Activated CD8-positive, alpha-beta T cell treated with anti-CD3 and anti-CD28 coated beads, Interleukin-2, amount 10 ng/mL, durations not matched to agents 7 days and 5 days (primary cell): Measurements from ENCODE around the gene XXYLT1. TPM values are rescaled to one million over a fixed set of nuclear protein-coding genes. Genes with fewer than 3 reads are reported as not detected.
"Not testable (repeated sequence)": the region's sequence is repeated elsewhere in the genome, so short reads cannot be mapped to it uniquely, and the experiment has no call there.

Source experiments
- ATAC-seq: fragments of 150-1000 bp; cut with Tn5 transposase; one replicate; pipeline ENCODE4 v1.10.0; 2021; ENCODE audit warnings: moderate library complexity
- CTCF ChIA-PET: fragments of 350-600 bp; sonication (Branson Sonifier 250); formaldehyde crosslinking; loops from one replicate; lab custom pipeline; 2021; ENCODE audit warnings: antibody characterized with exemption; lab: Charles Lee
- POLR2A ChIA-PET: fragments of 350-600 bp; sonication (Branson Sonifier 250); formaldehyde crosslinking; loops from one replicate; lab custom pipeline; 2021; ENCODE audit warnings: antibody characterized with exemption; lab: Charles Lee
- DNase-seq: peaks from one replicate; pipeline ENCODE4 v3.0.0-alpha.2; 2020
- H3K27ac Mint-ChIP-seq: one replicate; pipeline ENCODE4 v1.8.0; 2021; ENCODE audit warnings: mild to moderate bottlenecking, mixed read lengths
- H3K27me3 Mint-ChIP-seq: one replicate; pipeline ENCODE4 v1.8.0; 2021; ENCODE audit warnings: low read depth, mixed read lengths
- H3K36me3 Mint-ChIP-seq: one replicate; pipeline ENCODE4 v1.8.0; 2021; ENCODE audit warnings: low read depth, mixed read lengths
- H3K4me1 Mint-ChIP-seq: one replicate; pipeline ENCODE4 v1.8.0; 2021; ENCODE audit warnings: low read depth, mixed read lengths
- H3K4me3 Mint-ChIP-seq: one replicate; pipeline ENCODE4 v1.8.0; 2021; ENCODE audit warnings: mild to moderate bottlenecking, mixed read lengths
- H3K9me3 Mint-ChIP-seq: one replicate; pipeline ENCODE4 v1.8.0; 2022; ENCODE audit warnings: mixed read lengths; ENCODE audit not compliant: insufficient read depth
- total RNA-seq, 2 experiments: library from RNA; stranded (reverse); gene quantifications; one replicate each; pipeline ENCODE4 v1.2.3, GENCODE V29; 2021

XXYLT1 gene
- total RNA-seq, 2 experiments from 2014 or later = 10.8 to 13.3 TPM

- Mint-ChIP-seq H3K4me1 (peaks cover 14% of the 10 kb centered on the region), H3K36me3 (peaks cover 19% of the 10 kb centered on the region), H3K27me3 (peaks cover 2% of the 10 kb centered on the region), H3K27ac (no peak overlapping the region), H3K9me3 (peaks cover 12% of the 10 kb centered on the region), H3K4me3 (no peak overlapping the region)
- POLR2A ChIA-PET = no interaction called here
- CTCF ChIA-PET = no interaction called here
- ATAC-seq (no peak), DNase-seq (no peak)
Measured at GRCh38 chr3:195236801-195237570, 34.0 kb downstream of the XXYLT1 start.

DNA sequence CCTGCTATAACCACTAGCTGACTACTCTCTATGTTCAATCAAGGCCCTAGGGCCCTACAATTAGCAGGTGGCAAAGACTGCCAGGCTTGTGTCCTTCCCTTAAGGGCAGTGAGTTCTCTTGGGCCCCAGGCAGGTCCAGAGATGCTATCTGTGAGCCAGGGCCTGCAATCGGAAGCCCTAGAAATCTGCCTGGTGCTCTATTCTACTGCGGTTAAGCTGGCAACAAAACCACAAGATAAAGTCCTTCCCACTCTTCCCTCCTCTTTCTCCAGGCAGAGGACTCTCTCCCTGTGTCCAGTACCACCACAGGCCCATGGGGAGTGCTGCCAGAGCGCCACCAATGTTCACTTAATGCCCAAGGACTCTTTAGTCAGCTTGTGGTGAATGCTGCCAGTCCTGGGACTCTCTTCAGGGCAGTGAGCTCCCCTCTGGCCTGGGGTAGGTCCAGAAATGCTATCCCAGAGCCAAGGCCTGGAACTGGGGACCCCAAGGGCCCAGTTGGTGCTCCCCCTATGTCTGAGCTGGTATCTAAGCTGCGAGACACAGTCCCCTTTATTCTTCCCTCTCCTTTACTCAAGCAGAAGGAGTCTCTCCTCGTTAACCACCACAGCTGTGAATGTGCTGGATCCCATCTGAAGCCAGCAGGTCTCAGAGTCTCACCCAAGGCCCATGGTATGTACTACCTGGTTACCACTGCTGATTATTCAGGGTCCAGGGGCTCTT lies 34.7 kb downstream of the XXYLT1 start:
- H3K9me3 Mint-ChIP-seq = peaks cover 12% of the 10 kb centered on the region
- no peak overlapping the region for H3K4me3 Mint-ChIP-seq
- ChIA-PET POLR2A (no interaction called here), CTCF (no interaction called here)
- peaks cover 14% of the 10 kb centered on the region for H3K4me1 Mint-ChIP-seq
- ATAC-seq = no peak
- peaks cover 2% of the 10 kb centered on the region for H3K27me3 Mint-ChIP-seq
- no peak for DNase-seq
- H3K36me3 Mint-ChIP-seq = peaks cover 19% of the 10 kb centered on the region
- no peak overlapping the region for H3K27ac Mint-ChIP-seq

DNA sequence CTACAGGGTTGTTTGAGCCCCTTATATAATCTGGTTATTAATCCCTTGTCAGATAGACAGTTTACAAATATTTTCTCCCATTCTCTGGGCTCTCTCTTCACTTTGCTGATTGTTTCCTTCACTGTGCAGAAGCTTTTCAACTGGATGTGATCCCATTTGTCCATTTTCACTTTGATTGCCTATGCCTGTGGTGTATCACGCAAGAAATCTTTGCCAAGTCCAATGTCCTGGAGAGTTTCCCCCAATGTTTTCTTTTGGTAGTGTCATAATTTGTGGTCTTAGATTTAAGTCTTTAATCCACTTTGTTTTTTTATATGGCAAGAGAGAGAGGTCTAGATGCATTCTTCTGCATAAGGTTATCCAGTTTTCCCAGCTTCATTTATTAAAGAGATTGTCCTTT lies 40.7 kb downstream of the XXYLT1 start:
- no peak for ATAC-seq

DNA sequence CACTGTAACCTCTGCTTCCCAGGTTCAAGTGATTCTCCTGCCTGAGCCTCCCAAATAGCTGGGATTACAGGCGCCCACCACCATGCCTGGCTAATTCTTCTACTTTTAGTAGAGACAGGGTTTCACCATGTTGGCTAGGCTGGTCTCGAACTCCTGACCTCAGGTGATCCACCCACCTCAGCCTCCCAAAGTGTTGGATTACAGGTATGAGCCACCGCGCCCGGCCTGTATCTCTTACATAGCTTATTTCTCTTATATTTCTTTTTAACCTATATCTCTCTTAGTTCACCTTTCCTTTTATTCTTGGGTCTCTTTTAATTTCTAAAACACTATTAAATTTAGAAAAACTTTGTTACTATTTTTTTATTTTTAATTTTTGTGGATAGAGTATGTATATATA lies 42.1 kb downstream of the XXYLT1 start:
- DNase-seq, POLR2A ChIA-PET, H3K27me3 Mint-ChIP-seq, ATAC-seq, H3K9me3 Mint-ChIP-seq, CTCF ChIA-PET, H3K27ac Mint-ChIP-seq, H3K4me3 Mint-ChIP-seq, H3K36me3 Mint-ChIP-seq: not testable (repeated sequence)
- peaks cover 19% of the 10 kb centered on the region for H3K4me1 Mint-ChIP-seq

More for the DNA sequence above, 40.7 kb downstream of the XXYLT1 start:
- ChIA-PET CTCF (no interaction called here), POLR2A (no interaction called here)
- H3K27me3 Mint-ChIP-seq = peaks cover 5% of the 10 kb centered on the region
- H3K4me3 Mint-ChIP-seq = no peak overlapping the region
- DNase-seq = peak; percentile 8
- peaks cover 7% of the 10 kb centered on the region for H3K36me3 Mint-ChIP-seq
- H3K27ac Mint-ChIP-seq = no peak overlapping the region
- peaks cover 6% of the 10 kb centered on the region for H3K9me3 Mint-ChIP-seq
- peaks cover 19% of the 10 kb centered on the region for H3K4me1 Mint-ChIP-seq

GRCh38 chr3:195227871-195228270 lies 43.1 kb downstream of the XXYLT1 start:
- no peaks in the 10 kb centered on the region for H3K9me3 Mint-ChIP-seq
- ChIA-PET CTCF (no interaction called here), POLR2A (no interaction called here)
- peaks cover 7% of the 10 kb centered on the region for H3K36me3 Mint-ChIP-seq
- H3K27me3 Mint-ChIP-seq = peaks cover 3% of the 10 kb centered on the region
- H3K27ac Mint-ChIP-seq = no peak overlapping the region
- DNase-seq (peak; percentile 15), ATAC-seq (no peak)
- no peak overlapping the region for H3K4me3 Mint-ChIP-seq
- H3K4me1 Mint-ChIP-seq = peaks cover 19% of the 10 kb centered on the region

DNA sequence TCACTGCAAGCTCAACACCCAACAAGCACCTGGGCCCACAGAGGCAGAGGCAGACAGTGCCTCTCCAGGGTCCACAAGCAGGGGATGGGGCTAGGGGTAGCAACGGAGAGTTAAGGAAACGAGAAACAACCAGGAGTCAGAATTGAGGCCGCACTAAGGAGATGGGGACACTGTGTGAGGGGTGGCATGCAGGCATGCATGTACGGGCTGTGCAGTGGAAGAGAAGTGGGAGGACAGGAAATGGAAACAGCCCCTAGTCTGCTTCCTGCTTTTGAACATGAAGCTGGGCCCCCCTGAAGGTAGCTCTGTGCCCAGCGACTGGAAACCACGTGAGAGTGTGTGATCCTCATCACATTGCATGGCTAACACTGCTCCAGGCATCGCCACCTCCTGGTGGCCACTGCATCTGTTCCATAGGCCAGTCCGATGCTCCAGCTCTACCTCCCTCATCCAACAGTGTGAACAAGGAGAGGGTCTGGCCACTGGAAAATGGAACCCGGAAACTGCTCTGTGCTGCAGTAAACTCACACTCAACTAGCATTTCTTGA lies 44.0 kb downstream of the XXYLT1 start:
- peaks cover 19% of the 10 kb centered on the region for H3K4me1 Mint-ChIP-seq
- peak overlapping the region; percentile 10 for H3K27ac Mint-ChIP-seq
- DNase-seq = peak; percentile 4
- no peaks in the 10 kb centered on the region for H3K9me3 Mint-ChIP-seq
- ChIA-PET CTCF (interaction anchor here (1.2 kb wide), 1 partner anchor 539 kb away, joined by 3 read pairs; no protein-coding TSS in a partner anchor), POLR2A (interaction anchor here (0.6 kb wide), 1 partner anchor 37 kb away, joined by 3 read pairs; no protein-coding TSS in a partner anchor)
- peak; percentile 30 for ATAC-seq
- peaks cover 3% of the 10 kb centered on the region for H3K27me3 Mint-ChIP-seq
- peaks cover 7% of the 10 kb centered on the region for H3K36me3 Mint-ChIP-seq
- H3K4me3 Mint-ChIP-seq = no peak overlapping the region

DNA sequence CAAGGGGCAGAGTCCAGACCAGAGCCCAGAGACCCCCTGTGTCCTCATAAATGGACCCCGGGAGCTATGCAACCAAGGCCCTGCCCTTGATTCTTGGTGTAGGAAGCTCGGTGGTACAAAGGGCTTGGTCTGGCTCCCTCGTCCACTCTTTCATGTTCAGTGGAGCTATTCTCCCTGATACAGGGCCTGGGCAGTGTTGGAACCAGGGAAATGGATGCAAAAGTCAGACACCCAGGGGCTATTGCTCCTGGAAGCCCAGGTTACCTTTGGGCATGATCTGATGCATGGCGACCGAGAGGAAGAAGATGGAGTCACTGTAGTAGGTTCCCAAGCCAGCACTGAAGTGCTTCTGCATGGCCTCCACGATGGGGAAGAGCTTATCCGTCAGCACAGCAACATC lies 44.5 kb downstream of the XXYLT1 start:
- Mint-ChIP-seq H3K4me1 (peaks cover 19% of the 10 kb centered on the region), H3K27me3 (peaks cover 3% of the 10 kb centered on the region), H3K9me3 (no peaks in the 10 kb centered on the region), H3K36me3 (peaks cover 7% of the 10 kb centered on the region), H3K4me3 (no peak overlapping the region), H3K27ac (no peak overlapping the region)
- no peak for ATAC-seq
- DNase-seq = no peak
- ChIA-PET POLR2A (interaction anchor here (0.6 kb wide), 1 partner anchor 37 kb away, joined by 3 read pairs; no protein-coding TSS in a partner anchor), CTCF (interaction anchor here (1.2 kb wide), 1 partner anchor 539 kb away, joined by 3 read pairs; no protein-coding TSS in a partner anchor)

DNA sequence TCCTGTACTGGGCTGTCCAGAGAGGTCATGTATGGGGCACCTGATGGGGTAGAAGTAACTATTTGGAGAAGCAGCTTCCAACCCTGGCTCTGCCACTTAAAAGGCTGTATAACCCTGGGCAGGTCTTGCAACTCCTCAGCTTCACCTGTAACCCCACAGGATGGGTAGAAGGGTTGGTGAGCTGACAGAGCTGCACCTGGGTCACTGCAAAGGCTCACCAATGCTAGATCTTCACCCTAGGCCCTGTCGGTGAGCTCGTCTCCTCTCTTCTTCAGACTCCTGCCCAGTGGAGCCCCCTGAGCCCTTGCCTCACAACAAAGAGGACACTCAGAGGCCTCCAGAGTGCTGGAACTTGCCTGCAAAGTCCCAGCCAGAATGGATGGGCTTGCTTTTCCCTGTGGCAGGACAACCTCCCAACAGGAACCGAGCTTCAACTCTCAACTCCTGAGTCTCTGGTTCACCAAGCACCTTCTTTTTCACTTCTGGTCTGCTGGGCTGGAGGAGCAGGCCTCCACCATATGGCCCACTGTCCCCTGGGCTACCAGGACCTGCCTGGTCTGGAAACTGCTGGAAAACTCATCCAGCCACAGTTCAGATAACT lies 45.9 kb downstream of the XXYLT1 start:
- Mint-ChIP-seq H3K4me1 (peaks cover 22% of the 10 kb centered on the region), H3K9me3 (no peaks in the 10 kb centered on the region), H3K27me3 (no peaks in the 10 kb centered on the region), H3K36me3 (peaks cover 10% of the 10 kb centered on the region), H3K27ac (no peak overlapping the region), H3K4me3 (no peak overlapping the region)
- POLR2A ChIA-PET = no interaction called here
- CTCF ChIA-PET = interaction anchor here (1.1 kb wide), 1 partner anchor 543 kb away, joined by 3 read pairs; no protein-coding TSS in a partner anchor
- no peak for ATAC-seq
- no peak for DNase-seq

- no peak overlapping the region for H3K4me3 Mint-ChIP-seq
- no peaks in the 10 kb centered on the region for H3K27me3 Mint-ChIP-seq
- peak; percentile 17 for ATAC-seq
- ChIA-PET POLR2A (no interaction called here), CTCF (interaction anchor here (1.1 kb wide), 1 partner anchor 542 kb away, joined by 3 read pairs; no protein-coding TSS in a partner anchor)
- H3K27ac Mint-ChIP-seq = no peak overlapping the region
- no peaks in the 10 kb centered on the region for H3K9me3 Mint-ChIP-seq
- peaks cover 10% of the 10 kb centered on the region for H3K36me3 Mint-ChIP-seq
- DNase-seq = no peak
- H3K4me1 Mint-ChIP-seq = peaks cover 22% of the 10 kb centered on the region
Measured at GRCh38 chr3:195224156-195224979, 46.6 kb downstream of the XXYLT1 start.

DNA sequence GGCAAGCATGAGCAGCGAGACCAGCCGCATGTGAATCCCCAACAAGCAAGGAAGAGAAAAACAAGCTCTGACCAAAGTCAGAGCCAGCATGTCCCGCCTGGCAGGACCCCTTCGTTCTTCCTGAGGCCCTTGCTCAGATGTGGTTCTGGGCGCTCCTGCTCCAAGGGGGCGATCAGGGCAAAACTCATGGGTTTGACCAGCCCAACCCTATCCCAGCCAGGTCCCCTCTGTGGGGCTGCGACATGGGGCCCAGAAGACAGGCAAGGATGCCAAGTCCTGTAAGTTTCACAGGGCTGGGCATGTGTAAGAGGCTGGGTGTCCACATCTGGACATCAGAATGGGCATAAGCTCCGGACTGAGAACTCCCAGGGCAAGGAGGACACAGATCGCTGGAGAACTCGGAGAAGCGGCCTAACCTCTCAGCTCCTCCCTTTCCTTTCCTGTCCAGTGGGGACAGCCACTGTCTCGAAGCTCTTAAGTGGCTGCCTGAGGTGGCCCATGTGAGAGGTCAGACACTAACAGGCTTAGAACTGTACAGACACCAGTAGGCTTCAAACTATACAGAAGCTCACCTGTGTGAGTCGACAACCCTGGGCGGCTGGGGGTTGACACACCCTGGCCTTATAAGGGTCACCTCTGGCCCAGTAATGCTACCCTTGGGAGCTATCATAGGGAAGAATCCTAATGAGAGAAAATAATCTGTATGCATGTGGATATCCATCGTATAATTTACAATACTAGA lies 48.9 kb downstream of the XXYLT1 start:
- Mint-ChIP-seq H3K4me3 (no peak overlapping the region), H3K36me3 (peaks cover 13% of the 10 kb centered on the region), H3K4me1 (peaks cover 9% of the 10 kb centered on the region), H3K27ac (no peak overlapping the region), H3K27me3 (no peaks in the 10 kb centered on the region), H3K9me3 (peaks cover 4% of the 10 kb centered on the region)
- ChIA-PET POLR2A (no interaction called here), CTCF (no interaction called here)
- ATAC-seq (no peak), DNase-seq (no peak)
